Small intestine (tissue), 7 donors: ENCODE measurements around the gene MRS2. TPM values are rescaled to one million over a fixed set of nuclear protein-coding genes. Genes with fewer than 3 reads are reported as not detected.
"Not testable (repeated sequence)": the region's sequence is repeated elsewhere in the genome, so short reads cannot be mapped to it uniquely, and the experiment has no call there.

ENCODE experiments used
- DNase-seq, 2 donors: peaks; one replicate each; pipeline versions ENCODE4 v3.0.0 to v3.0.0-alpha.2; 2013
- FAIRE-seq: peaks from 2 replicates; lab custom pipeline; 2012; peaks lifted over from hg19 to GRCh38; lab: Jason Lieb, UNC
- H3K27ac ChIP-seq, 3 donors: one replicate each; pipeline ENCODE4 v1.5.1; 2013; ENCODE audit warnings: low read length in 2 of 3, mild to moderate bottlenecking in 2 of 3, control low read depth in 1 of 3, inconsistent platforms in 1 of 3, low read depth in 1 of 3, moderate library complexity in 1 of 3
- H3K27me3 ChIP-seq, 3 donors: one replicate each; pipeline ENCODE4 v1.6.1; 2013; ENCODE audit warnings: low read length in 3 of 3, inconsistent platforms in 1 of 3; ENCODE audit not compliant: control insufficient read depth in 3 of 3, insufficient read depth in 3 of 3
- H3K36me3 ChIP-seq, 3 donors: one replicate each; pipeline ENCODE4 v1.6.1; 2013; ENCODE audit warnings: low read length in 3 of 3, inconsistent platforms in 1 of 3, low read depth in 1 of 3, mild to moderate bottlenecking in 1 of 3, moderate library complexity in 1 of 3; ENCODE audit not compliant: control insufficient read depth in 3 of 3, insufficient read depth in 2 of 3
- H3K4me1 ChIP-seq, 3 donors: one replicate each; pipeline ENCODE4 v1.6.1; 2013; ENCODE audit warnings: low read length in 2 of 3, inconsistent platforms in 1 of 3, low read depth in 1 of 3, mild to moderate bottlenecking in 1 of 3, moderate library complexity in 1 of 3; ENCODE audit not compliant: control insufficient read depth in 3 of 3, insufficient read depth in 2 of 3
- H3K4me3 ChIP-seq, 3 donors: one replicate each; pipeline ENCODE4 v1.5.1; 2013; ENCODE audit warnings: low read length in 3 of 3, control low read depth in 1 of 3, inconsistent platforms in 1 of 3, low read depth in 1 of 3, mild to moderate bottlenecking in 1 of 3, moderate library complexity in 1 of 3
- H3K9me3 ChIP-seq, 2 donors: one replicate each; pipeline ENCODE4 v1.6.1; 2013; ENCODE audit warnings: low read depth in 1 of 2, low read length in 1 of 2; ENCODE audit not compliant: control insufficient read depth in 2 of 2, insufficient read depth in 1 of 2
- WGBS, 3 donors: extraction: QIAGEN DNeasy Blood & Tissue Kit; methylation state at CpG; one replicate each; pipeline ENCODE4 v1.1.7; 2013; 5-methylcytosine and 5-hydroxymethylcytosine counted together
- polyA plus RNA-seq, 4 donors: library from polyadenylated mRNA; stranded (reverse) in 3 of 4; unstranded in 1 of 4; fragments of 200-250 nt in 3 of 4; fragments of 120-200 nt in 1 of 4; gene quantifications; one replicate each; pipeline versions ENCODE4 v1.2.1 to v1.2.3, GENCODE V29; 2013
- donor health status: healthy with polysubstance abuse.
- donor health status: control.
- donor health status: control.
- donor health status: Bipolar disorder and iron deficiency.
- donor health status: healthy.

The MRS2 gene
- polyA plus RNA-seq, 4 donors: 7.0 to 24.4 (median 15.3) TPM

GRCh38 chr6:24359640-24360454 is 42.9 kb upstream of the MRS2 start:
- no peak for FAIRE-seq
- Histone ChIP-seq H3K27me3 (no peaks in the 10 kb centered on the region), H3K9me3 (no peaks in the 10 kb centered on the region), H3K36me3 (no peaks in the 10 kb centered on the region), H3K4me1 (peaks cover 0 to 8% (median 0%) of the 10 kb centered on the region in 3 donors), H3K4me3 (peak overlapping the region in 2 of 3 donors; percentile 30 to 40), H3K27ac (peak overlapping the region in 1 of 3 donors; percentile 76)
- peak; percentile 63 to 96 for DNase-seq
- 3 to 6% (median 5%) methylated on average over 42 to 55 of the region's 55 CpGs for WGBS, 3 donors

GRCh38 chr6:24362363-24362762 is 40.4 kb upstream of the MRS2 start:
- DNase-seq, H3K27me3 ChIP-seq, H3K27ac ChIP-seq, H3K4me1 ChIP-seq, H3K4me3 ChIP-seq, H3K36me3 ChIP-seq, H3K9me3 ChIP-seq, FAIRE-seq: not testable (repeated sequence)
- WGBS, 3 donors: 79 to 83% (median 81%) methylated on average over 5 of the region's 5 CpGs

GRCh38 chr6:24365103-24365633 is 37.6 kb upstream of the MRS2 start:
- not testable (repeated sequence) for H3K27me3 ChIP-seq, DNase-seq, FAIRE-seq, H3K4me3 ChIP-seq, H3K27ac ChIP-seq, H3K9me3 ChIP-seq, H3K4me1 ChIP-seq, H3K36me3 ChIP-seq
- WGBS, 3 donors: 72 to 77% (median 73%) methylated on average over 8 of the region's 8 CpGs

- peaks cover 0 to 3% (median 0%) of the 10 kb centered on the region in 3 donors for H3K27me3 ChIP-seq
- H3K4me1 ChIP-seq: no peaks in the 10 kb centered on the region
- peaks cover 0 to 2% (median 0%) of the 10 kb centered on the region in 3 donors for H3K36me3 ChIP-seq
- H3K9me3 ChIP-seq: no peaks in the 10 kb centered on the region
- DNase-seq (no peak), FAIRE-seq (no peak)
- no peak overlapping the region for H3K4me3 ChIP-seq
- no peak overlapping the region for H3K27ac ChIP-seq
- WGBS, 3 donors: 89 to 97% (median 93%) methylated on average over 6 of the region's 6 CpGs
Observed at GRCh38 chr6:24374612-24375011, 28.1 kb upstream of the MRS2 start.

- Histone ChIP-seq H3K4me3 (no peak overlapping the region), H3K4me1 (no peaks in the 10 kb centered on the region), H3K27ac (no peak overlapping the region), H3K36me3 (peaks cover 0 to 2% (median 0%) of the 10 kb centered on the region in 3 donors), H3K9me3 (no peaks in the 10 kb centered on the region), H3K27me3 (peaks cover 0 to 3% (median 0%) of the 10 kb centered on the region in 3 donors)
- DNase-seq: no peak
- no peak for FAIRE-seq
- 59 to 80% (median 70%) methylated on average over 4 of the region's 4 CpGs for WGBS, 3 donors
Observed at GRCh38 chr6:24376871-24377270, 25.9 kb upstream of the MRS2 start.

GRCh38 chr6:24378473-24379097 is 24.2 kb upstream of the MRS2 start:
- H3K4me1 ChIP-seq: peaks cover 0 to 2% (median 0%) of the 10 kb centered on the region in 3 donors
- peaks cover 0 to 2% (median 0%) of the 10 kb centered on the region in 3 donors for H3K36me3 ChIP-seq
- FAIRE-seq (no peak), DNase-seq (no peak)
- peaks cover 0 to 3% (median 0%) of the 10 kb centered on the region in 3 donors for H3K27me3 ChIP-seq
- H3K9me3 ChIP-seq: no peaks in the 10 kb centered on the region
- H3K4me3 ChIP-seq: no peak overlapping the region
- no peak overlapping the region for H3K27ac ChIP-seq
- WGBS, 3 donors: 57 to 80% (median 65%) methylated on average over 1 of the region's 1 CpG

GRCh38 chr6:24381476-24382219 is 21.1 kb upstream of the MRS2 start:
- WGBS, 3 donors: 93 to 95% (median 95%) methylated on average over 4 of the region's 4 CpGs

GRCh38 chr6:24382220-24382540 is 20.6 kb upstream of the MRS2 start:
- Histone ChIP-seq H3K27me3 (peaks cover 0 to 3% (median 0%) of the 10 kb centered on the region in 3 donors), H3K4me3 (peak overlapping the region in 1 of 3 donors; percentile 12), H3K9me3 (no peaks in the 10 kb centered on the region), H3K27ac (peak overlapping the region in 1 of 3 donors; percentile 80), H3K36me3 (no peaks in the 10 kb centered on the region), H3K4me1 (peaks cover 0 to 13% (median 0%) of the 10 kb centered on the region in 3 donors)
- FAIRE-seq (no peak), DNase-seq (peak in 1 of 2 donors; percentile 26)
- 86 to 88% (median 87%) methylated on average over 1 of the region's 1 CpG for WGBS, 3 donors

More at GRCh38 chr6:24381476-24382219, 21.1 kb upstream of the MRS2 start:
- Histone ChIP-seq H3K9me3 (no peaks in the 10 kb centered on the region), H3K4me1 (peaks cover 0 to 13% (median 0%) of the 10 kb centered on the region in 3 donors), H3K27me3 (peaks cover 0 to 3% (median 0%) of the 10 kb centered on the region in 3 donors), H3K36me3 (no peaks in the 10 kb centered on the region), H3K27ac (peak overlapping the region in 1 of 3 donors; percentile 80), H3K4me3 (peak overlapping the region in 1 of 3 donors; percentile 4)
- DNase-seq (no peak), FAIRE-seq (no peak)
